NK-92 treated with Interleukin-12 subunit alpha and Interleukin-12 subunit beta, amount 100 ng/mL, for 24 hours (cell line): ENCODE measurements around the gene CARS1.

Experiments
- DNase-seq: peaks from one replicate; lab custom pipeline; 2025; lab: John Stamatoyannopoulos, UW

The CARS1 gene

GRCh38 chr11:2955906-2956476 lies 101.2 kb downstream of the CARS1 start:
- DNase-seq, result no peak

- DNase-seq, result no peak
Measured at GRCh38 chr11:2954263-2954662, 103.0 kb downstream of the CARS1 start.

- DNase-seq, result no peak
Measured at GRCh38 chr11:2952290-2952689, 104.9 kb downstream of the CARS1 start.

- no peak for DNase-seq
Measured at GRCh38 chr11:2951231-2952110, 105.8 kb downstream of the CARS1 start.
